Caco-2 (cell line): Measurements from ENCODE around the gene NTN1. TPM values are rescaled to one million over a fixed set of nuclear protein-coding genes. Genes with fewer than 3 reads are reported as not detected.

Source experiments
- BruUV-seq: library from RNA; stranded (reverse); fragments of 400-500 nt; replicated peaks from 2 replicates; lab custom pipeline; 2021; lab: Mats Ljungman, UMichigan
- CTCF ChIA-PET: fragments of 300-600 bp; sonication (Branson Sonifier 250); formaldehyde crosslinking; loops from one replicate; lab custom pipeline; 2022; ENCODE audit warnings: antibody characterized with exemption; lab: Charles Lee
- POLR2A ChIA-PET: fragments of 300-600 bp; sonication (Branson Sonifier 250); formaldehyde crosslinking; loops from one replicate; lab custom pipeline; 2022; ENCODE audit warnings: antibody characterized with exemption; lab: Charles Lee
- DNase-seq, 2 experiments: peaks; one replicate each; pipeline versions ENCODE4 v3.0.0 to v3.0.0-alpha.2; 2020 to 2022
- H3K27me3 ChIP-seq: replicated peaks from 2 replicates; pipeline ENCODE4 v1.6.0; 2011; ENCODE audit warnings: low read length; ENCODE audit not compliant: control insufficient read depth, insufficient read depth
- H3K36me3 ChIP-seq: 2 replicates; pipeline ENCODE4 v1.5.1; 2011; ENCODE audit warnings: low read length; ENCODE audit not compliant: control insufficient read depth, insufficient read depth
- H3K4me1 ChIP-seq: fragments of 250-450 bp; sonication (Bioruptor Pico); 2 replicates; pipeline ENCODE4 v1.5.1; 2020; ENCODE audit warnings: mild to moderate bottlenecking
- H3K4me3 ChIP-seq: 2 replicates; pipeline ENCODE4 v1.5.1; 2011; ENCODE audit warnings: low read depth, mild to moderate bottlenecking, control low read depth, low read length
- H3K9me3 ChIP-seq: fragments of 250-450 bp; sonication (Bioruptor Pico); 2 replicates; pipeline ENCODE4 v1.5.1; 2020; ENCODE audit warnings: mild to moderate bottlenecking, moderate library complexity
- H3K27ac Mint-ChIP-seq: one replicate; pipeline ENCODE4 v1.8.0; 2022; ENCODE audit warnings: mixed read lengths; ENCODE audit not compliant: unreplicated experiment
- H3K27me3 Mint-ChIP-seq: one replicate; pipeline ENCODE4 v1.8.0; 2022; ENCODE audit warnings: mixed read lengths; ENCODE audit not compliant: insufficient read depth, unreplicated experiment
- H3K36me3 Mint-ChIP-seq: one replicate; pipeline ENCODE4 v1.8.0; 2022; ENCODE audit warnings: mild to moderate bottlenecking, mixed read lengths; ENCODE audit not compliant: insufficient read depth, unreplicated experiment
- H3K4me1 Mint-ChIP-seq: one replicate; pipeline ENCODE4 v1.8.0; 2022; ENCODE audit warnings: low read depth, mixed read lengths; ENCODE audit not compliant: unreplicated experiment
- H3K4me3 Mint-ChIP-seq: one replicate; pipeline ENCODE4 v1.8.0; 2022; ENCODE audit warnings: mild to moderate bottlenecking, moderate library complexity, mixed read lengths; ENCODE audit not compliant: unreplicated experiment
- H3K9me3 Mint-ChIP-seq: one replicate; pipeline ENCODE4 v1.8.0; 2022; ENCODE audit warnings: mixed read lengths; ENCODE audit not compliant: unreplicated experiment
- CTCF ChIP-seq, 2 experiments: fragments of 200-600 bp in 1 of 2; IDR thresholded peaks; 1 replicate in 1 of 2; 2 replicates in 1 of 2; pipeline versions ENCODE4 v1.5.1 to v1.8.0; 2011 to 2022; ENCODE audit warnings: antibody characterized with exemption in 1 of 2, control low read depth in 1 of 2, inconsistent platforms in 1 of 2, low read depth in 1 of 2, low read length in 1 of 2, mild to moderate bottlenecking in 1 of 2, moderate library complexity in 1 of 2; ENCODE audit not compliant: insufficient read depth in 1 of 2, severe bottlenecking in 1 of 2, unreplicated experiment in 1 of 2
- intact Hi-C: fragments of 100-400 bp; cut with micrococcal nuclease; formaldehyde crosslinking; loops from one replicate; pipeline ENCODE4 v1.10.0; 2022; ENCODE audit not compliant: unreplicated experiment
- total RNA-seq: library from RNA; stranded (reverse); gene quantifications from 2 replicates; pipeline ENCODE4 v1.2.3, GENCODE V29; 2022

NTN1 gene
- total RNA-seq, 1 experiment from 2014 or later, result 0.88 TPM

GRCh38 chr17:9283909-9284308, 262.6 kb downstream of the NTN1 start:
- no peaks in the 10 kb centered on the region for H3K4me1 ChIP-seq
- TF ChIP-seq CTCF (IDR thresholded peaks at IDR 0.05; ENCODE audit: insufficient read depth in 1 of 2, low read depth in 1 of 2, low read length in 1 of 2, severe bottlenecking in 1 of 2, unreplicated experiment in 1 of 2), result no peak
- no TSS peak for BruUV-seq
- DNase-seq, result no peak
- Mint-ChIP-seq H3K9me3 (no peaks in the 10 kb centered on the region), H3K4me3 (no peak overlapping the region), H3K36me3 (no peaks in the 10 kb centered on the region), H3K27ac (no peak overlapping the region), H3K4me1 (no peaks in the 10 kb centered on the region), H3K27me3 (no peaks in the 10 kb centered on the region)
- H3K4me3 ChIP-seq, result no peak overlapping the region
- intact Hi-C loops, result no loop called here
- CTCF ChIA-PET, result no interaction called here
- no peaks in the 10 kb centered on the region for H3K27me3 ChIP-seq
- POLR2A ChIA-PET, result no interaction called here
- H3K36me3 ChIP-seq, result no peaks in the 10 kb centered on the region
- H3K9me3 ChIP-seq, result no peaks in the 10 kb centered on the region

GRCh38 chr17:9284884-9285283, 263.6 kb downstream of the NTN1 start:
- H3K9me3 ChIP-seq, result no peaks in the 10 kb centered on the region
- Mint-ChIP-seq H3K27me3 (no peaks in the 10 kb centered on the region), H3K4me1 (no peaks in the 10 kb centered on the region), H3K36me3 (no peaks in the 10 kb centered on the region), H3K27ac (no peak overlapping the region), H3K9me3 (no peaks in the 10 kb centered on the region), H3K4me3 (no peak overlapping the region)
- no peaks in the 10 kb centered on the region for H3K27me3 ChIP-seq
- ChIA-PET POLR2A (no interaction called here), CTCF (no interaction called here)
- no peak for TF ChIP-seq CTCF (IDR thresholded peaks at IDR 0.05; ENCODE audit: insufficient read depth in 1 of 2, low read depth in 1 of 2, low read length in 1 of 2, severe bottlenecking in 1 of 2, unreplicated experiment in 1 of 2)
- DNase-seq, result no peak
- H3K4me3 ChIP-seq, result no peak overlapping the region
- BruUV-seq, result no TSS peak
- H3K36me3 ChIP-seq, result no peaks in the 10 kb centered on the region
- intact Hi-C loops, result no loop called here
- no peaks in the 10 kb centered on the region for H3K4me1 ChIP-seq

- Histone ChIP-seq H3K4me1 (no peaks in the 10 kb centered on the region), H3K36me3 (no peaks in the 10 kb centered on the region), H3K4me3 (no peak overlapping the region), H3K9me3 (no peaks in the 10 kb centered on the region), H3K27me3 (no peaks in the 10 kb centered on the region)
- intact Hi-C loops, result no loop called here
- TF ChIP-seq CTCF (IDR thresholded peaks at IDR 0.05; ENCODE audit: insufficient read depth in 1 of 2, low read depth in 1 of 2, low read length in 1 of 2, severe bottlenecking in 1 of 2, unreplicated experiment in 1 of 2), result no peak
- no peak for DNase-seq
- Mint-ChIP-seq H3K36me3 (no peaks in the 10 kb centered on the region), H3K9me3 (no peaks in the 10 kb centered on the region), H3K4me3 (no peak overlapping the region), H3K27me3 (no peaks in the 10 kb centered on the region), H3K27ac (no peak overlapping the region), H3K4me1 (no peaks in the 10 kb centered on the region)
- ChIA-PET POLR2A (no interaction called here), CTCF (no interaction called here)
- no TSS peak for BruUV-seq
These were observed 264.5 kb downstream of the NTN1 start for GRCh38 chr17:9285602-9286427.
